Muscle layer of duodenum (tissue), 2 donors: ENCODE measurements around the gene ELK4.
"Not testable (repeated sequence)": the region's sequence is repeated elsewhere in the genome, so short reads cannot be mapped to it uniquely, and the experiment has no call there.

Experiments
- H3K27ac ChIP-seq: one replicate; pipeline ENCODE4 v1.7.0; 2013; ENCODE audit warnings: mild to moderate bottlenecking, low read length
- H3K27me3 ChIP-seq: one replicate; pipeline ENCODE4 v1.7.0; 2013; ENCODE audit warnings: low read depth, mild to moderate bottlenecking, control low read depth, low read length
- H3K36me3 ChIP-seq, 2 donors: one replicate each; pipeline ENCODE4 v1.7.0; 2013; ENCODE audit warnings: low read length in 2 of 2, control low read depth in 1 of 2, mild to moderate bottlenecking in 1 of 2; ENCODE audit not compliant: insufficient read depth in 2 of 2, control insufficient read depth in 1 of 2
- H3K4me1 ChIP-seq, 2 donors: one replicate each; pipeline ENCODE4 v1.7.0; 2013; ENCODE audit warnings: low read length in 2 of 2, mild to moderate bottlenecking in 2 of 2, control low read depth in 1 of 2, moderate library complexity in 1 of 2; ENCODE audit not compliant: insufficient read depth in 2 of 2, control insufficient read depth in 1 of 2
- H3K4me3 ChIP-seq, 2 donors: one replicate each; pipeline ENCODE4 v1.7.0; 2013; ENCODE audit warnings: low read length in 2 of 2, low read depth in 1 of 2, mild to moderate bottlenecking in 1 of 2
- H3K9me3 ChIP-seq, 2 donors: one replicate each; pipeline ENCODE4 v1.7.0; 2013; ENCODE audit warnings: low read length in 2 of 2, control low read depth in 1 of 2, mild to moderate bottlenecking in 1 of 2; ENCODE audit not compliant: control insufficient read depth in 1 of 2
- donor health status: healthy.

The ELK4 gene

GRCh38 chr1:205637854-205638468 lies 6.2 kb upstream of the ELK4 start:
- no peaks in the 10 kb centered on the region for H3K4me1 ChIP-seq
- no peak overlapping the region for H3K4me3 ChIP-seq
- H3K9me3 ChIP-seq, result no peaks in the 10 kb centered on the region
- no peak overlapping the region for H3K27ac ChIP-seq
- H3K36me3 ChIP-seq, result no peaks in the 10 kb centered on the region
- no peaks in the 10 kb centered on the region for H3K27me3 ChIP-seq

GRCh38 chr1:205636732-205637131 lies 4.9 kb upstream of the ELK4 start:
- Histone ChIP-seq H3K4me3 (no peak overlapping the region), H3K4me1 (peaks cover 0 to 6% of the 10 kb centered on the region in 2 donors), H3K27ac (no peak overlapping the region)

GRCh38 chr1:205636138-205636530 lies 4.3 kb upstream of the ELK4 start:
- not testable (repeated sequence) for H3K4me3 ChIP-seq, H3K4me1 ChIP-seq, H3K36me3 ChIP-seq, H3K27me3 ChIP-seq, H3K9me3 ChIP-seq, H3K27ac ChIP-seq

More at GRCh38 chr1:205636732-205637131, 4.9 kb upstream of the ELK4 start:
- no peaks in the 10 kb centered on the region for H3K36me3 ChIP-seq
- H3K9me3 ChIP-seq, result no peaks in the 10 kb centered on the region
- no peaks in the 10 kb centered on the region for H3K27me3 ChIP-seq

- H3K9me3 ChIP-seq, result no peaks in the 10 kb centered on the region
- no peak overlapping the region for H3K27ac ChIP-seq
- peaks cover 5 to 17% of the 10 kb centered on the region in 2 donors for H3K4me1 ChIP-seq
- H3K36me3 ChIP-seq, result no peaks in the 10 kb centered on the region
- H3K27me3 ChIP-seq, result no peaks in the 10 kb centered on the region
- no peak overlapping the region for H3K4me3 ChIP-seq
Observed at GRCh38 chr1:205633421-205633976, 1.7 kb upstream of the ELK4 start.

GRCh38 chr1:205632669-205633169 lies 908 bp upstream of the ELK4 start:
- Histone ChIP-seq H3K27ac (peak overlapping the region; percentile 91), H3K9me3 (no peaks in the 10 kb centered on the region), H3K36me3 (no peaks in the 10 kb centered on the region), H3K27me3 (no peaks in the 10 kb centered on the region), H3K4me3 (peak overlapping the region; percentile 72 to 84), H3K4me1 (peaks cover 5 to 17% of the 10 kb centered on the region in 2 donors)

- Histone ChIP-seq H3K4me1 (peaks cover 6 to 17% of the 10 kb centered on the region in 2 donors), H3K36me3 (no peaks in the 10 kb centered on the region), H3K27ac (peak overlapping the region; percentile 97), H3K4me3 (peak overlapping the region; percentile 86 to 92), H3K9me3 (no peaks in the 10 kb centered on the region), H3K27me3 (no peaks in the 10 kb centered on the region)
Observed at GRCh38 chr1:205631010-205631767, 622 bp downstream of the ELK4 start.

GRCh38 chr1:205630651-205631009 lies 1.2 kb downstream of the ELK4 start:
- no peaks in the 10 kb centered on the region for H3K27me3 ChIP-seq
- peaks cover 10 to 17% of the 10 kb centered on the region in 2 donors for H3K4me1 ChIP-seq
- H3K27ac ChIP-seq, result peak overlapping the region; percentile 97
- no peaks in the 10 kb centered on the region for H3K36me3 ChIP-seq
- no peaks in the 10 kb centered on the region for H3K9me3 ChIP-seq
- H3K4me3 ChIP-seq, result peak overlapping the region; percentile 86 to 92

GRCh38 chr1:205630241-205630640 lies 1.6 kb downstream of the ELK4 start:
- Histone ChIP-seq H3K9me3 (no peaks in the 10 kb centered on the region), H3K4me3 (peak overlapping the region; percentile 86 to 92), H3K4me1 (peaks cover 10 to 17% of the 10 kb centered on the region in 2 donors), H3K27me3 (no peaks in the 10 kb centered on the region), H3K27ac (peak overlapping the region; percentile 97), H3K36me3 (no peaks in the 10 kb centered on the region)

GRCh38 chr1:205629751-205630150 lies 2.1 kb downstream of the ELK4 start:
- no peaks in the 10 kb centered on the region for H3K36me3 ChIP-seq
- H3K9me3 ChIP-seq, result no peaks in the 10 kb centered on the region
- peaks cover 10 to 17% of the 10 kb centered on the region in 2 donors for H3K4me1 ChIP-seq
- H3K27me3 ChIP-seq, result no peaks in the 10 kb centered on the region
- peak overlapping the region; percentile 97 for H3K27ac ChIP-seq
- peak overlapping the region in 1 of 2 donors; percentile 92 for H3K4me3 ChIP-seq

GRCh38 chr1:205627956-205628355 lies 3.9 kb downstream of the ELK4 start:
- no peaks in the 10 kb centered on the region for H3K27me3 ChIP-seq
- H3K27ac ChIP-seq, result no peak overlapping the region
- H3K9me3 ChIP-seq, result no peaks in the 10 kb centered on the region
- H3K4me1 ChIP-seq, result peaks cover 10 to 17% of the 10 kb centered on the region in 2 donors
- no peaks in the 10 kb centered on the region for H3K36me3 ChIP-seq
- no peak overlapping the region for H3K4me3 ChIP-seq

- Histone ChIP-seq H3K9me3 (no peaks in the 10 kb centered on the region), H3K4me1 (peaks cover 10 to 11% of the 10 kb centered on the region in 2 donors), H3K27ac (no peak overlapping the region), H3K27me3 (no peaks in the 10 kb centered on the region), H3K36me3 (peaks cover 0 to 8% of the 10 kb centered on the region in 2 donors), H3K4me3 (no peak overlapping the region)
Observed at GRCh38 chr1:205626216-205626615, 5.6 kb downstream of the ELK4 start.
